Cardiac muscle cell (in vitro differentiated cells and primary cell): ENCODE data around the gene OR2T2. TPM values are rescaled to one million over a fixed set of nuclear protein-coding genes. Genes with fewer than 3 reads are reported as not detected.
"Not testable (repeated sequence)": the region's sequence is repeated elsewhere in the genome, so short reads cannot be mapped to it uniquely, and the experiment has no call there.

Source experiments
- DNase-seq, 2 donors: peaks; one replicate each; pipeline versions ENCODE4 v3.0.0 to v3.0.0-alpha.2; 2010 to 2017; ENCODE audit warnings: low read depth in 1 of 2, low spot score in 1 of 2
- H3K27ac ChIP-seq: fragments of 200-600 bp; sonication (generic); 2 replicates; pipeline ENCODE4 v1.5.1; 2016
- H3K27me3 ChIP-seq: fragments of 200-600 bp; sonication (generic); 2 replicates; pipeline ENCODE4 v1.6.0; 2016; ENCODE audit warnings: control low read depth
- H3K36me3 ChIP-seq: fragments of 200-600 bp; sonication (generic); 2 replicates; pipeline ENCODE4 v1.5.1; 2016; ENCODE audit warnings: control low read depth
- H3K4me1 ChIP-seq: fragments of 200-600 bp; sonication (generic); 2 replicates; pipeline ENCODE4 v1.8.1; 2017; ENCODE audit warnings: low read depth, mild to moderate bottlenecking, mixed run types
- H3K4me3 ChIP-seq: fragments of 200-600 bp; sonication (generic); 2 replicates; pipeline ENCODE4 v1.5.1; 2016; ENCODE audit warnings: mild to moderate bottlenecking
- H3K9me3 ChIP-seq: fragments of 200-600 bp; sonication (generic); 2 replicates; pipeline ENCODE4 v1.5.1; 2017; ENCODE audit warnings: low read depth, mild to moderate bottlenecking, control low read depth
- polyA plus RNA-seq: library from polyadenylated mRNA; unstranded; fragments of >200 nt; fragmentation: Nextera tagmentation; extraction: Ambion mirVana; gene quantifications from 2 replicates; pipeline ENCODE4 v1.2.1, GENCODE V29; 2016
- total RNA-seq: library from RNA; depleted of rRNA; stranded (reverse); fragments of >200 nt; gene quantifications from 2 replicates; pipeline ENCODE4 v1.2.3, GENCODE V29; 2016
- TF ChIP-seq, protein P1 (sequence below): IDR thresholded peaks from 2 replicates; pipeline ENCODE4 v1.5.1; 2012; ENCODE audit warnings: low read depth, mild to moderate bottlenecking, low read length

Gene OR2T2, protein sequence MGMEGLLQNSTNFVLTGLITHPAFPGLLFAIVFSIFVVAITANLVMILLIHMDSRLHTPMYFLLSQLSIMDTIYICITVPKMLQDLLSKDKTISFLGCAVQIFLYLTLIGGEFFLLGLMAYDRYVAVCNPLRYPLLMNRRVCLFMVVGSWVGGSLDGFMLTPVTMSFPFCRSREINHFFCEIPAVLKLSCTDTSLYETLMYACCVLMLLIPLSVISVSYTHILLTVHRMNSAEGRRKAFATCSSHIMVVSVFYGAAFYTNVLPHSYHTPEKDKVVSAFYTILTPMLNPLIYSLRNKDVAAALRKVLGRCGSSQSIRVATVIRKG
- not detected in 2 replicates for total RNA-seq
- polyA plus RNA-seq: not detected in 2 replicates

DNA sequence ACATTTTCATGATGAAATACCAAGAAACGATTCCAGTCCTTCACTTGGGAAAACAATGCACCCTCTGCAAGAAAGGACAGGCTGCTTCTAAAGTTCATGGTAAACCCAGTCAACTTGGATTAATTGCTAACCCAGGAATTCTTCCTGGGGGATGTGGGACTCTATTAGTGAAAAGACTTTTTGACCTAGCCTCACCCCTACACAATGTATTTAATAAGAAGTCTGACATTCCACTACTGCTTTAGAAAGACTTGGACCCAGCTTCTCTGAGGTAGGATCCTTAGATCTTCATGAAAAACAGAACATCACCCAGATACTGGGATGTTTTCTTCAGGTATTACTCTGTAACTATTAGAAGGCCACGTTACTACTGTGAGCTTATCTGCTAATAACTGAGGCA, at the start of gene OR2T2:
Gene OR2T2, plus strand, starts transcription at position 239 of the 400 bp plus-strand sequence. CDS start 7,161 bp downstream, outside the sequence.
- H3K4me3 ChIP-seq, H3K36me3 ChIP-seq, H3K27ac ChIP-seq, H3K4me1 ChIP-seq, H3K9me3 ChIP-seq, H3K27me3 ChIP-seq, DNase-seq: not testable (repeated sequence)

DNA sequence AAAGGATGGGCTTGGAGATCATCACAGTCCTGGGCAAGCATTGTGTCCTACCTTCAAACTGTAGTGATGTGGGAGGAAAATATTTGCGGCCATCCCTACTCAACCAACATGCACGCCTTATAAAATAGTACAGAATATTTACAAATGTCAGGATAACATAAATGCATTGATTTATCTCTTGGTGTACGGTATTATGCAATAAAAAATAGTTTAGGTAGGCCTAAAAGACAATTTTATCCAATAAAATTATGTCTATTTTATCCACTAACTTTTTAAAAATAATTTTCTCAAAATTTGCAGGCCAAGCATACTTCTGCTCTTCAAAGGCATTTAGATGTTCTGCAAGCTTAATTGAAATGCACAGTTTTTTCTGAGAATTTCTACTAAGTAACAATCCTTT, 42.7 kb upstream of the OR2T2 start, which contains the start of gene OR2T1:
Gene OR2T1, plus strand, starts transcription at position 301 of the 400 bp plus-strand sequence. CDS start 3,100 bp downstream, outside the sequence.
- no peaks in the 10 kb centered on the region for H3K4me1 ChIP-seq
- H3K36me3 ChIP-seq: no peaks in the 10 kb centered on the region
- peaks cover 3% of the 10 kb centered on the region for H3K9me3 ChIP-seq
- no peak within 1 kb of the TSS for H3K27ac ChIP-seq
- H3K27me3 ChIP-seq: no peaks in the 10 kb centered on the region
- TF ChIP-seq, protein P1, sequence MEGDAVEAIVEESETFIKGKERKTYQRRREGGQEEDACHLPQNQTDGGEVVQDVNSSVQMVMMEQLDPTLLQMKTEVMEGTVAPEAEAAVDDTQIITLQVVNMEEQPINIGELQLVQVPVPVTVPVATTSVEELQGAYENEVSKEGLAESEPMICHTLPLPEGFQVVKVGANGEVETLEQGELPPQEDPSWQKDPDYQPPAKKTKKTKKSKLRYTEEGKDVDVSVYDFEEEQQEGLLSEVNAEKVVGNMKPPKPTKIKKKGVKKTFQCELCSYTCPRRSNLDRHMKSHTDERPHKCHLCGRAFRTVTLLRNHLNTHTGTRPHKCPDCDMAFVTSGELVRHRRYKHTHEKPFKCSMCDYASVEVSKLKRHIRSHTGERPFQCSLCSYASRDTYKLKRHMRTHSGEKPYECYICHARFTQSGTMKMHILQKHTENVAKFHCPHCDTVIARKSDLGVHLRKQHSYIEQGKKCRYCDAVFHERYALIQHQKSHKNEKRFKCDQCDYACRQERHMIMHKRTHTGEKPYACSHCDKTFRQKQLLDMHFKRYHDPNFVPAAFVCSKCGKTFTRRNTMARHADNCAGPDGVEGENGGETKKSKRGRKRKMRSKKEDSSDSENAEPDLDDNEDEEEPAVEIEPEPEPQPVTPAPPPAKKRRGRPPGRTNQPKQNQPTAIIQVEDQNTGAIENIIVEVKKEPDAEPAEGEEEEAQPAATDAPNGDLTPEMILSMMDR: no peak
- no peak within 1 kb of the TSS for H3K4me3 ChIP-seq
- no peak for DNase-seq

DNA sequence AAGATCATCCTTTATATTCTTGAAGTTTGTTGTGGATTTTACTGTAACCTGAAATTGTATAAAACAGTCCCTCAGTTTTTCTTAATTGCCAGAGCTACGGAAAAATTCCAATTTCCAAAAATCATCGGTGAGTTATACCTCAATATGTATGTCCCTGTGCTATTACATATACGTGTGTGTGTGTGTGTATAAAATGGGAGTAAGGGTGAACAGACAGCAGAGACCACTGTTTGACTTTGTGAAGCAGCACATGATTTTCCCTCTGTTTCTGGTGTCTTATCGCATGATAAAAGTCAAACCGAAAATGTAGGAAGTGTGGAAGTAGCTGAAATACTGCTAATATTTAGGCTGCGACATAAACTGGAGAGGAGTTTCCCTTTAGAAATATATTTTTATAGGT, 41.4 kb upstream of the OR2T2 start:
- no peak for DNase-seq
- H3K36me3 ChIP-seq: no peaks in the 10 kb centered on the region
- no peaks in the 10 kb centered on the region for H3K27me3 ChIP-seq
- TF ChIP-seq, protein P1: no peak
- no peak overlapping the region for H3K4me3 ChIP-seq
- H3K4me1 ChIP-seq: no peaks in the 10 kb centered on the region
- H3K27ac ChIP-seq: no peak overlapping the region
- peaks cover 3% of the 10 kb centered on the region for H3K9me3 ChIP-seq

DNA sequence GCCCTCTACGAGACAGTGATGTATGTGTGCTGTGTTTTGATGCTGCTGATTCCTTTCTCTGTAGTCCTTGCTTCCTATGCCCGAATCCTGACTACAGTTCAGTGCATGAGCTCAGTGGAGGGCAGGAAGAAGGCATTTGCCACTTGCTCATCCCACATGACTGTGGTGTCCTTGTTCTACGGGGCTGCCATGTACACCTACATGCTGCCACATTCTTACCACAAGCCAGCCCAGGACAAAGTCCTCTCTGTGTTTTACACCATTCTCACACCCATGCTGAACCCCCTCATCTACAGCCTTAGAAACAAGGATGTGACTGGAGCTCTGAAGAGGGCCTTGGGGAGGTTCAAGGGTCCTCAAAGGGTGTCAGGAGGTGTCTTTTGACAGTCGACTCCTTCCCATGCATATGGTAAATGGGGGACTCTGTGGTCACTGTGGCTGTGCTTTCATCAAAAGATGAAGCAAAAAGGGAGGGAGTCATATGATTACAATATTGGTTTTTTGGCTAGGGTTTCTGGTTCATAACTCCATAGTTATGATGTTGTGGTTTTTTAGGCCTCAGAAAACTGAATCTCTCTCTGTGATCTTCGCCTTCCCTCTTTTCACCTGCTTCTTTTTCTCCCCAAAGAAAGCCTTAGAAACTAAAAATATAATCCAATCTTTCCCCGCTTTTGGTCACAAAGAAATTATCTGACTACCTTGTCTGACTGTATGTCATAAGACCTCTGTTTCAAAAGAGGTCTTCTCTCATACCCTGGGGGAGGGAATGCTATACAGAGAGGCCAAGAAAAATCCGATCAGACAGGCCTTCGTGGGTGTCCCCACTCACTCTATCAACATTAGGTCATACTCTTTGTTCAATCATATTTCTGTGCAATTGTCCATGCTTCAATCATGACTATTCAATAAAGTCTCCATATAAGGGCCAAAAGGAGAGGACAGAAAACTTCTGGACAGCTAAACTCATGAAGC, 38.4 kb upstream of the OR2T2 start:
- Histone ChIP-seq H3K4me3 (no peak overlapping the region), H3K36me3 (no peaks in the 10 kb centered on the region), H3K4me1 (no peaks in the 10 kb centered on the region), H3K27ac (no peak overlapping the region), H3K9me3 (peaks cover 3% of the 10 kb centered on the region), H3K27me3 (no peaks in the 10 kb centered on the region)
- no peak for DNase-seq
- TF ChIP-seq, protein P1: no peak

DNA sequence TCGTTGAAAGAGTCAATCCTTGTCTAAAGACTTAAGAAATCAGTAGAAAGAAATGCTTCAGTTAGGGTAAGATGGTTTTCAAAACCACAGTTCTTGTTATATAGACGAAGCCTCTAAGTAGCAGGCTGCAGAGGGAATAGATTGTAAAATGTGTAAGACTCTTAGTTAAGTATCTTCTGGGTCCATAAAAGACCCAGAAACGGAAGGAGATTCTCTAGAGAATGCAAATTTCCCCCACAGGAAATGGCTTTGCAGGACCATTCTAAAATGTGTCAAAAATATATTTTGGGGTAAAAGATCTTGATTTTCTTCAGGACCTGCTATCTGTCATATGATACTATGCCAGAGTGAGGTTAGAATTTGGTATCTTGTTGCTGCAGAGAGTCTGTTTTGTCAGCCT, 29.2 kb upstream of the OR2T2 start:
- H3K4me3 ChIP-seq: no peak overlapping the region
- H3K9me3 ChIP-seq: no peaks in the 10 kb centered on the region
- no peaks in the 10 kb centered on the region for H3K4me1 ChIP-seq
- DNase-seq: no peak
- no peaks in the 10 kb centered on the region for H3K36me3 ChIP-seq
- H3K27me3 ChIP-seq: no peaks in the 10 kb centered on the region
- H3K27ac ChIP-seq: no peak overlapping the region
- TF ChIP-seq, protein P1: no peak

DNA sequence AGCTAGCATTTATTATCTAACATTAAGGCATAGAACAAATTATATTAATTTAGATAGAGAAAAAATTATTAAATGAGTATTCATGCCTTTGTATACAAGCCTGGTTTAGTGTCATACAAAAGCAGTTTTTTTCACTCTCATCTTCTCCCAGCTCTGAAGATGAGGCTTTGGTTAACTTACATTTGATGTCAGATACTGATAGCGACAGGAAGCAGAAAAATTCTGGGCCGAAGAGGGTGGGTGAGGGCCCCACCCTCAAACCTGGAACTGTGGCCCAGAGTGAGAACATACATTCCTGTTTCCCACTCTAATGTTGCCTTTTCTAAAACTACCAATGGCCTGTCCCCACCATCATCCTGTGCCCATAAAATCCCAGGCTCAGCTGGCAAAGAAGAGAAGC, 27.6 kb upstream of the OR2T2 start:
- no peak for DNase-seq
- no peaks in the 10 kb centered on the region for H3K36me3 ChIP-seq
- H3K27ac ChIP-seq: no peak overlapping the region
- no peaks in the 10 kb centered on the region for H3K4me1 ChIP-seq
- H3K4me3 ChIP-seq: no peak overlapping the region
- peaks cover 5% of the 10 kb centered on the region for H3K9me3 ChIP-seq
- H3K27me3 ChIP-seq: no peaks in the 10 kb centered on the region
- TF ChIP-seq, protein P1: no peak
